Right hindlimb (tissue), 1 donor: Measurements from ENCODE around the gene NNT.
"Not testable (repeated sequence)": the region's sequence is repeated elsewhere in the genome, so short reads cannot be mapped to it uniquely, and the experiment has no call there.

ENCODE experiments used
- DNase-seq: peaks from one replicate; pipeline ENCODE4 v3.0.0-alpha.2; 2018

The NNT gene

DNA sequence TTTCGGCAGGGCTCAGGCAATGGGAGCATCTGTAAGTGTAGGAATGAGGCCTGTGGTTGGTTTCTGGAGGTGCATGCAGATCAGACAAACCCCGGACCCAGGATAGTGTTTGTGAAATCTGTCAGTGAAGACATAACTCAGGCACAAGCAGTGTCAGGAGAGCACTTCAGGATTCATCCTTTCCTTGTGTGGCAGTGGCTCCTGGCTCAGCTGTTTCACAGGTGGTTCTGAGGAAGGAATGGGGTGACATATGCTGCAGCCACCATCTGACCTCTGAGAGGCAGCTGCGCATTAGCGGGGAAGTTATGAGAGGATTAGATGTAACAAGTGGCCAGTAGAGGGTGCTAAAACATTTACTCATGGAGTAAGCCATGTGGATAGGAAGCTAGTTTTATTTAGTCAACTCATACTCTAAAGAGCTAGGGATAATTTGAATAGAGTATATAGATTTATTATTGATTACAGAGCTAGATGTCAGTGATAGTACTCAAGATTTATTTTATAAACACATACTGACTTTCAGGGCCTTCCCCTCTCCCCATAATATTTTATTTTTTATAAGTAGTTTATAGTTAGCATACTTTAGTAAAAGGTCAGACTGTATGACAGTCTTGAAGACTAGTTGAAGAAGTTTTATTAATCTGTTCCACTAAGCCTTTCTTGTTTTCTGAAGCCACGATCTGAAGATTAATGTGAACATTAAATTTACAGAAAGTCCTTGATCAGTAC is 28.4 kb downstream of the NNT start:
- peak; percentile 61 for DNase-seq

DNA sequence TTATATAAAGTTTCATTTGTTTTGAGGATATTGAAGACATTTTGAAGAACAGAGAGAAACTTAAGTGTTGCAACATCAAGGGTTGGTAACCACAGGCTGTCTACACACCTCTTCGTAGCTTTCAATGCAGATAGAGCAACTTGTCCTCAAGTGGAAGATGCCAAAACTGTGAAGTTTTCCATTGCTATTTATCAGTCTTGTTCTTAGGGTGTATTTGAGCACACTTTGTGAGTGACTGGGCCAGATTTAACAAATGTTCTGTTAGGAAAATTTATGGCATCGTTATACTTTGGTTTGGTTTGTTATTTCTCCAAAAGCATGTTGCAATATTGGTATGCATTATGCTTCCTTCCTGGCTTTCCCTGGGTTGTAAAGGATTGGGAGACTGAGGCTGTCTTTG is 31.6 kb downstream of the NNT start:
- DNase-seq: no peak

DNA sequence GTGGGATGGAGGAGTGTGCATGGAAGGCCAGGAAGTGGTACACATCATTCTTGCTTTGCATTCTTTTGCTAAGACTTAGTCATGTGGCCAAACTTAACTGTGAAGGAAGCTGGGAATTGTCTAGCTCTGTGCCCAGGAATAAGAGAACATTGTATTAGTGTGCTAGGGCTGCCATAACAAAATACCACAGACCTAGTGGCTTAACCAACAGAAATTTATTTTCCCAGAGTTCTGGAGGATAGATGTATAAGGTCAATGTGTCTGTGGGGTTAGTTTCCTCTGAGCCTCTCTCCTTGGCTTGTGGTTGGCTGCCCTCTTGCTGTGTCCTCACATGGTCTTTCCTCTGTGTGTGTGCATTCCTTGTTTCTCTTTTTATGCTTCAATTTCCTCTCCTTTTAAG is 32.4 kb downstream of the NNT start:
- no peak for DNase-seq

DNA sequence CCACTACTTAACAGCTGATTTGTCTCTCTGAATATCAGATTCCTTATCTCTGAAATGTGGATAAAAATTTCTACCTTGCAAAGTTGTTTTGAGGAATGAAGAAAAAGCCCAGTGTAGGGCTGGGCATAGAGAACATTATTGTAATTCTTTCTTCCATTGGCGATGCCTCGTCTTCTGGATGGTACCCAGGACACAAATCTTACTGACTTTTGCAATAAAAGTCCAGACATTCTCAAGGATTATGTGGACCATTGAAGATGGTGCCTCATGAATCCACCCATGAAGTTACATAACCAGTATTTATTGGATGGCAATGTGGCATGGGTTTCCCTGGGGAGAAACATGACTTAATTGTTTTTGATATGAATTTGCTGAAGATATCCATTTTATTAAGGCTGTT is 33.1 kb downstream of the NNT start:
- DNase-seq: no peak

DNA sequence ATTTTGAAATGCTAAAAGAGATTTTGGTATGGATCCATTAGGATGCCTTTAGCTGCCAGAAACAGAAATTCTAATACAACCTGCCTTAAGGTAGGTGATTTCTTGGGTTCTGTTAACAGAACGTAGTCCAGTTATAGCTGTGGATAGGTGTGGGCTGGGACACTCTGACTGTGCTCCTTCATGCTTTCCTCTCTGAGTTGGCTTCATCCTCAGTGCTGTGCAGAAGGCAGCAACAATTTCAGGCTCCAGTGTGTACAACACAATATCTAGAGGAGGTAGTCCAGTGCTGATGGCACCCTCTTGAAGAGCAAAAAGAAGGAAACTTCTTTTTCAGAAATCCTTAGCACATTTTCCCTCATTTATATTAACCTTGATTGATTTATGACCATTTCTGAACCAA is 34.4 kb downstream of the NNT start:
- DNase-seq: no peak

DNA sequence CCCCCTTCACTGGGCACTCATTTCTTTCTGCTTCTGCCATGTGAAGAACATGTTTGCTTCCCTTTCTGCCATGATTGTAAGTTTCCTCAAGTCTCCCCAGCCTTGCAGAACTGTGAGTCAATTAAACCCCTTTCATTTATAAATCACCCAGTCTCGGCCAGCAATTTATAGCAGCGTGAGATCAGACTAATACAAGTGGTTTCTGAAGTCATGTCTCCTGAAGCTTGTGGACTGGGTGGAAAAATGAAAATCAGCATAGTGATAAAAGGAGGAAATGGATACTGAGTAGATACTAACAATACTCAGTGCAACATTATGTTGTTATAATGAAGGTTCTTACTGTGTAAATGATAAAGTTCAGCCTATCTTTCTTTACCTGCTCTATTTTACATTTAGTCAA is 35.1 kb downstream of the NNT start:
- DNase-seq: no peak

DNA sequence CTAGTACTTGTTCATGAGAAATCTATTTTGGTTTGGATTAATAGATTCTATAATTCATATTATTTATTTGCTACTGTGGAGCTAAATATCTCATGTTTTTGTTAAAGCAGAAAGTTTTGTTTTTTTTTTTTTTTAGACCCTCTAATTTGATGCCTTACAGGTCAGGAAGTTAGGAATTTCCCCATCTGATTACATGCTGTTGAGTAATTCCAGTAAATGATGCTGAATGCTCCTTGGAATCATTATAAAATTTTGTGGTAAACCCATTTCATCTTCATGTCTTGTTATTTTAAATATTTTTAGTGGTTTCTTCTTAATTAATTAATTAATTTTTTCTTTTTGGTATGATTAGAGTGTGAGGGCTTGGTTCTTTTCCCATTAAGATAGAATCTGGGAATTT is 35.6 kb downstream of the NNT start:
- DNase-seq: no peak

DNA sequence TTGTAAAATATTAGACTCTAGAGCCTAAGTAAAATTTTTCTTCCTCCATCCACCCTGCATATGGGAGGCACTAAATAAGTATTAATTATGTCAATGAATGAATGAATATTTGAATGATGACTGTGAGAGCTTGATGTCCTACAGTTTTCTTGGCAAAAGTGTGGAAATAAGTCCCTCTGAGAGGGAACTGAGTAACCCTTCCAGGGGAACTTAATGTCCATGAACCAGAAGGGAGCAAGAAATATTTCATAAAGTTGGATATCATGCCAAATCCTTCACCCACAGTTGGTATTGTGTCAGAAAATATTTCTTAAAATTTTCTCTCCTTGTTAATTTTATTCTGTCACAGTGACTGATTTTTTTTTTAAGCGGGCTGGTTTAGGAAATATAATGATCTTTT is 36.6 kb downstream of the NNT start:
- DNase-seq: no peak

DNA sequence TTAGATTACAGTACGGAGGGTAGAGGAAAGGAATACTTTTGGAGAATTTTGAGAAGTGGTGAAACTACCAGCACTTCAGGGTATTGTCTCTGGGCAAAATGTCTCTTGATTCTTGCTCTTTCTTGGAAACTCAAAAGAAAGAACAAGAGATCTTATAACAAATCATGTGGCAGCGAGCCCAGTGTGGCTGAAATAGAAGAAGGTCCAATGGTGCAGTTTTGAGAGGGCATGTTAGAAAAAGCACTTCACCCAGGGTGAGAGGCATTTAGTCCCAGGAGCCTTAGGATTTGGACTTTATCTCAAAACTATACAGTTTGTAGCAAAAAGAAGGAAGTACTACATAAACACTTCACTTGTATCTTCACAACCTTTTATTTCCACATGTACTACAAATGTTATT is 39.4 kb downstream of the NNT start:
- DNase-seq: no peak

DNA sequence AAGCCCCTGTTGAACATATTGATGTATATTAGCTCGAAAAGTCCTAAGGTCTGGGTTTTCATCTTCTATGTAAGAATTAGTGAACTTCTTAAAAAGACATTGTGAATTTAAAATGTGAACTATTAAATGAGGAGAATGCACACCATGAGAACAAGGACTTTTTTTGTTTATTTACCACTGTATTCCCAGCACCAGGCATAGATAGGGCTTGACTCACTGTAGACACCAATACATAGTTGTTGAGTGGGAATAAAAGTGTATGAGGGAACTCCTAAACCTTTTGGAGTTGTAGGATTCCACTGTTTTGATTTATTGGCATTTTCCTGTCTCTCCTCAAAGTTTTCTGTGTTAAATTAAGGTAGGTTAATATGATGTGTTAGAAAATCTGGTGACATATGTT is 40.3 kb downstream of the NNT start:
- no peak for DNase-seq

DNA sequence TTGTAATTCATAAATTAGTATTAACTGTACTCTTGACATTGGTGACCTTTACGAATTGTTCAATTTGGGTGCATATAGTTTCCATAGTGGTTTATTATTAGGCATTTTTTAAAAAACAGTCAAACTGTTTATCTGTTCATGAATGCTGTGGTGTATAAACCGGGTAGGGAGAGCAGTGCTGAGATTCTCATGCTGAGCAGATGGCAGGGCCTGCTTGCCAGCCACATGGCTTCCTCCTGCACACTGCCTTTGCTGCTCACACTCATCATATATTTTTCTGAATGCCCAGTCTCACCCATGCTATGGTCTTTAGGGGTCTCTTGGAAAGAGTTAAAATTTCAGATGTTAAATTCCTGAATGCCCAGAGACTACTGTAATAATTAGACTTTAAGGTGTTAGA is 40.8 kb downstream of the NNT start:
- DNase-seq: no peak

DNA sequence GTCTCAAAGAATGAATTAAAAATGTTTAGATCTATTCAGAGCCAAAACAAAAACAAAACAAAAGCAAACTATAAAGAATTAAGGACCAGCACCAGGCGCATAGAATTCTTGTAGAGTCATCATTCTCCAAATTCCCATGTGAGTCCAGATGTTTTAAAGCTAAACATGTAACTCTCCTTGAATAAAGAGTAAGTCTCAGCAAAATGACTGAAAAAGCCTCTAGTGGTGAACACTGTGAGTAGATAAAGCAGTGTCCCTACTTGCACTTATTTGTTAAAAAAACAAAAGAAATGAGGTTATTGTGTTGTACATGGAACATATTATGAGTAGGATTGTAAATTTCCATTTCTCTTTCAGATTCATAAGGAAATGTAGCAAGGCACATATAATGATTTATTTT is 44.0 kb downstream of the NNT start:
- DNase-seq: no peak

DNA sequence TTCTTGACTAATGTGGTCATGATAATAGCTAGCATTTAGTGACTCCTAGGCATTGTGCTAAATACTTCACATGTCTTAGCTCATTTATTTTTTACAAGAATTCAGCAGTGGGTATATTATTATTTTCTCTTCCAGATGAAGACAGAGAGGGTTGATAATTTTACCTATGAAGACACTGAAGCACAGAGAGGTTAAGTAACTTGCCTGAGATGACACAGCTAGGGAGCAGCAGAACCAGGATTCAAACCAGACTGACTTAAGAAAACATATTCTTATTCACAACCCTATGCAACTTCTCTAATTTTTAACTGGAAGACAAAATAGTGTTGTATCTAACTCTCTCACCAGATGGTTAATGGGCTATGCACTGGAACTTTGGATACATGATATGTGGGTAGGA is 44.8 kb downstream of the NNT start:
- DNase-seq: no peak

DNA sequence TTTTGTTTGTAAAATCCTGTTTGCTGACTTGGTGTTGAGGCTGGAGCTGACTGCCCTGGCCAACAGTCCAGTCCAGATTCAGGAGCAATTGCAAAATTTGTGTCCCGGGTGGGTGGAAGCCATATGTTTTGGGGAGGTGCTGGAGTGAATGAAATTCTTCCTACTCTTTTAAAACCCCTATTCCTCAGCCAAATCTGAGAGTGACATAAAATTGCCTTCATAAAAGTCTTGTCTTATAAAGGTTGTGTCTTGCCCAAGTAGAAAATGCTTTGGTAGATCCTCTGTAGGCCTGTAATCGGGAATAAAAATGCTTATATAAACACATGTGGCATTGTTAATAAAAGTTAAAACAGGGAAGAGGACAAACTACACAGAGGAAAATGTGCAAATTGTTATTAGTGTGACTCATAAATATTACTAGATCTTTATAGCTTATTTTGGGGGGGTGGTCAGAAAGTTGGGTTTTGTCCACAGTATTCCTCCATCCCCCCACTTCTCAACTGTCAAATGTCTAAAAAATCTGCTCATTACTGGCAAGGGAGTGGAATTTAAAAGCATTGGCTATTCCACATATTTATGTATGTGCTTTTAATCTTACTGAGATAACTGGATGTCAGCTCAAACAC is 45.6 kb downstream of the NNT start:
- no peak for DNase-seq

DNA sequence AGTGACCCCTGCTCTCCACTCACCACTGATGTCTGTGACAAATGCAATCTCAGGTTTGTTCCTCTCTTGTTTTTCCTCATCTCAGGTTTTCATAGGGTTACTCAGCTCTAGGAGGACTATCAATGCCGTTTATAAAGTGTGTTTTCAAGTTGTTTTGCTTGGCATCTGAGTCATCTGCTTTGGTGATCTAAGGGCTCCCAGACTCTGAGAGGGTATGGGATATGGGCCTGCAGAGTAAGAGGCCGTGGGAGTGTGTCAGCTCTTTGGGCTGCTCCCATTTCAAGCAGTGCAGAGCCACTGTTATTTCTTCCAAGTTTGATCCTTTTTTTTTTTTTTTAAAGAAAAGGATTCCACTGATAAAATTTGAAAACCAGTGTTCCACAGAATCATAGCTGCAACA is 46.3 kb downstream of the NNT start:
- no peak for DNase-seq

DNA sequence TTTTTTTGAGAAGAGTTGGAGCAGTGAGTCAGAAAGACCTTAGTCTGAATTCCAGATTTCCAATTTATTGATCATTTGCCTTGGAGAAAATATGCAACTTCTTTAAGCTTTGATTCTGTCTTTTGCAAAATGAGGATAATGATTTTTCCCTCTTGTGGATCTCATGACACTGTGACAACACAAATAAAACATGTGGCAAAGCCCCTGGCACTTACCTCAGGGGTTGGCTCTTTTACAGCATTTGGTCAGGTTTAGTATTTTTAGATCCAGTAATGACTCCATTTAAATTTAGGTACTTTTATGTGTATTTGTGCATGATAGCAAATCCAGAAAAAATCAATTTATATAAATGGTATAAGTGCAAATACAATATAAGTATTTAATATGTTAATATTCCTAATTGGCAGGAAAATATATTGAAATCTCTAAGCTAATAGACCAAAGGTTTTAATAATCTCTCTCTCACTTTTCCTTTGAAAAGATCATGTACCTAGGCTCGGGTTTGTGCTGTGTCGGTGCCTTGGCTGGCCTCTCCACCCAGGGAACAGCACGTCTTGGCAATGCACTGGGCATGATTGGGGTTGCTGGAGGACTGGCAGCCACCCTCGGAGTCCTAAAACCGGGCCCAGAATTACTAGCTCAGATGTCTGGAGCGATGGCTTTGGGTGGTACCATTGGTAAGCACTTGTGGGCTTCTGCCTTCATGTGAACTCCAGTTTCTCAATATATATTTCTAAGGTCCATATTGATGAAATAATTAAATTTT is 49.7 kb downstream of the NNT start:
- no peak for DNase-seq

DNA sequence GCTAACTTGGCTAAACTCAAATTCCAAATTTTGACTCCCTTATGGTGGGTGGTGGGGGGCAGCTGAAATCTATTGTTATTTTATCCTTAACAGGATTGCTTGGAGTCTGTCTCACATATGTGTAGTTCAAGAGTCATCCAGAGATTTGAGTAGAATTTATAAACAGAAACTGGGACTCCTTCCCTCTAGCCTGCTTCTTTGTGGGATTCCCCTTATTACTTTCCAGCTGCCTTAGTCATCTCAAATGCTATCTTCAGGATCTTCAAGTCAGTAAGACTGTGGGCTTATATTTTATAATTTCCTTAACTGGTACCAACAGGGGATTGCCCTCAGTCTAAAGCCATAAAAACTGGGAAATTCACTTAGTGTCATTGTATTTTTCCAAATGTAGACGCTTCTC is 55.5 kb downstream of the NNT start:
- DNase-seq: no peak

DNA sequence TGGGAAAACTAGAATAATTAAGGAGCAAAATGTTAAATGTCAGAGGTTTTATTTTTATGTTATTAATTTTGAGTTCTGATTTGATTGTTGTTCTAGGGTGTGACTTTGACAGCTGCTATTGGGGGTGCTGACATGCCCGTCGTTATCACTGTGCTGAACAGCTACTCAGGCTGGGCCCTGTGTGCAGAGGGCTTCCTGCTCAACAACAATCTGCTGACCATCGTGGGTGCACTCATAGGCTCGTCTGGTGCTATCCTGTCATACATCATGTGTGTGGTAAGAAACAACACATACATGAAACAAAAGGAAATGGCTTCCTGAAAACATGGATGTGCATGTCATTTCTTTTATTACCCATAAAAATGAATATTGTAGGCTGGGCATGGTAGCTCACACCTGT is 56.1 kb downstream of the NNT start:
- DNase-seq: no peak

DNA sequence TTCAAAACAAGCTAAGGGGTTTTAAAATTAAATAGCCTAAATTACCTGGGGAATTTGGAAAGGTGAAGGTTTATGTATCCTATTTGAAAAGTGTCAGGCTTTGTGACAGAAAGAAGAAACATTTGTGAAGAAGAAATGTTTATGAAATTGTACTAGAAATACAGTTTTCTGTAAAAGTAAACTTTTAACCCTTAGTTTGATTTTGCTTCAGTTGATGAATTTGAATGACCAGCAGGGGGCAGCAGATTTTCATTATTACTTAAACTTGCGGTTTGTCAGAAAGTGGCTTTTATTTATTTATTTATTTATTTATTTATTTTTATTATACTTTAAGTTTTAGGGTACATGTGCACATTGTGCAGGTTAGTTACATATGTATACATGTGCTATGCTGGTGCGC is 58.1 kb downstream of the NNT start:
- no peak for DNase-seq

DNA sequence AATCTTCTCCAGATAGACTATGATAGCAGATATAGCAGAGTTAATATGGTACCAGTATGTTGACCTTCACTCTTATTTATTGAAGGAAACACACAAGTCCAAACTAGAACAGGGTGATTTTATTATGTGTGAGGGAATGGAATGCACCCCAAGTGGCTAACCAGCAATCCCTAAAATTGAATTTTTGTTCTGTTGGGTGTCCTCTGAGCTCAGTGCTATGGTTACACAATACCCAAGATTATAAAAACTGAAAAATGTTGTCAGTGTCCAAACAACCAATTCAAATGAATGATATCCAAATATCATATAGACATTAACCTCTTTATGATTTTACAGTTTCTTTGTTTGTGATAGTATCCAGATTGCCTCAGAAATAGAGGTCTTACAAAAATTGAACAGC is 60.9 kb downstream of the NNT start:
- no peak for DNase-seq

DNA sequence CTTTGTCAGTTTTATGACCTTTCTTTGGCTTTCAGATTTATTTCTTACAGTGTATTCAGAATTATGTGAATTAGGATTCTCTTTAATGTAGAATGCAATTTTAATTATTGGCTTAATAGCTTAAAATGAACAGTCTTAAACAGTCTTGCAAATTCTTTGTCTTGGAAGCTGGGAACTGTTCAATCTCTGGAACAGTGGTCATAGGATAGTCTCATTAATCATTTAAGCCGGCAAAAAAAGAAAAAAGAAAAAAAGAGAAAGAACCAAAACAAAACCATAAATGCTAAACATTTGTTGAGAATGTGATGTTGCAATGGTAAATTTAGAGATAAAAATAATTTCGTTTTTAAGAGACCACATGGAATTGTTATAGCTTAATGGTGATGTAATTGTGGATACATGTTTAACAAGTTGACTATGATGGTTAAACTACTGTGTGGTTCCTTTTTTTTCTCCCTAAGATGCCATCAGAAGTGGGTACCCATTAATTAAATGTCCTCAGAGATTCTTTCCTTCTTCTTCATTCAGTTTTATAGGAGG is 61.6 kb downstream of the NNT start:
- DNase-seq: no peak

DNA sequence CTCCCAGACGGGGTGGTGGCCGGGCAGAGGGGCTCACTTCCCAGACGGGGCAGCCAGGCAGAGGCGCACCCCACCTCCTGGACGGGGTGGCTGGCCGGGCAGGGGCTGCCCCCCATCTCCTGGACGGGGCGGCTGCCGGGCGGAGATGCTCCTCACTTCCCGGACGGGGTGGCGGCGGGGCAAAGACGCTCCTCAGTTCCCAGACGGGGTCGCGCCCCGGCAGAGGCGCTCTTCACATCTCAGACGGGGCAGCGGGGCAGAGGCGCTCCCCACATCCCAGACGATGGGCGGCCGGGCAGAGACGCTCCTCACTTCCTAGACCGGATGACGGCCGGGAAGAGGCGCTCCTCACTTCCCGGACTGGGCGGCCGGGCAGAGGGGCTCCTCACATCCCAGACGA is 62.8 kb downstream of the NNT start:
- not testable (repeated sequence) for DNase-seq

DNA sequence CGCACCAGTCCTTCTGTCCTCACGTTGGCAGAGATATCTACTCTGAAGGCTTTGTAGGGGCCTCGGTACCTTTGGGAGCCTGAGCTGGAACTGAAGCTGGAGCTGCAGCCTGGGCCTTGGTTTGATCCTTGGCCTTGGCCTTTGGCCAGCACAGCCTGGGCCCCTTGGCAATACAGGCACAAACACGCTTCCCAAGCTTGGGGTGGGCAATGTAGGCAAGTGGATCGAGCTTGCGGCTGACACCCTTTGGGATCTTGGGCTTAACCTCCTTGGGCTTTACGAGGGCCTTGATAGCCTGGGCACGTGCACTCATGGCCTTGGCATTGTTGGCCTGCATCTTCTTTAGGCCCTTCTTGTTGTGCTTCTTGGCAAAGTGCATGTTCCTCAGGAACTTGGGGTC is 63.7 kb downstream of the NNT start:
- not testable (repeated sequence) for DNase-seq

DNA sequence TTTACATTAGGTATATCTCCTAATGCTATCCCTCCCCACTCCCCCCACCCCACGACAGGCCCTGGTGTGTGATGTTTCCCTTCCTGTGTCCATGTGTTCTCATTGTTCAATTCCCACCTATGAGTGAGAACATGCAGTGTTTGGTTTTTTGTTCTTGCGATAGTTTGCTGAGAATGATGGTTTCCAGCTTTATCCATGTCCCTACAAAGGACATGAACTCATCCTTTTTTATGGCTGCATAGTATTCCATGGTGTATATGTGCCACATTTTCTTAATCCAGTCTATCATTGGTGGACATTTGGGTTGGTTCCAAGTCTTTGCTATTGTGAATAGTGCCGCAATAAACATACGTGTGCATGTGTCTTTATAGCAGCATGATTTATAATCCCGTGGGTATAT is 64.4 kb downstream of the NNT start:
- not testable (repeated sequence) for DNase-seq
